ENCODE data around the gene AKAP9.
A peak's percentile ranks its signal among the peaks of the same experiment; 100 is the strongest.
"Not testable (repeated sequence)": the region's sequence is repeated elsewhere in the genome, so short reads cannot be mapped to it uniquely, and the experiment has no call there.

Gene AKAP9

DNA sequence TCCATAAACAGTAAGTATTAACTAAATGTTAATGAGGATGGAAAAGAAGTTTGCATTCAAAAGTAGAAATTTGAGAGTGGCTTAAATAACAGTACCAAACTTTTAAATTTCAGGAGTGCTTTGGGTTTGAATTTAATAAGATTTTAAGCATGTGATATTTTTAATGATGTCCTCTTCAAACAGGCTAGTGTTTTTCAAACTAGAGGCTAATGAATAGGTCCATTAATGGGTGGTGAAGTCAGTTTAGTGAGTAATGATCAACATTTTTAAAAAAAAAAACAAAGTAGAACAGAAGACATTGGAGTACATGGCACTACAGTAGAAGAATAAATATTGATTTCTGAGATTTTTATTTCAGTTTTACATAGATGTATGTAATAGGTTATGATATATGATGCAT is 72.9 kb downstream of the AKAP9 start:
- Mint-ChIP-seq H3K27me3 (no peaks in the 10 kb centered on the region), H3K9me3 (ENCODE audit: low read depth) (no peaks in the 10 kb centered on the region), H3K4me1 (ENCODE audit: low read depth) (no peaks in the 10 kb centered on the region), H3K36me3 (peaks cover 16% of the 10 kb centered on the region), H3K4me3 (no peak overlapping the region), H3K27ac (no peak overlapping the region)

DNA sequence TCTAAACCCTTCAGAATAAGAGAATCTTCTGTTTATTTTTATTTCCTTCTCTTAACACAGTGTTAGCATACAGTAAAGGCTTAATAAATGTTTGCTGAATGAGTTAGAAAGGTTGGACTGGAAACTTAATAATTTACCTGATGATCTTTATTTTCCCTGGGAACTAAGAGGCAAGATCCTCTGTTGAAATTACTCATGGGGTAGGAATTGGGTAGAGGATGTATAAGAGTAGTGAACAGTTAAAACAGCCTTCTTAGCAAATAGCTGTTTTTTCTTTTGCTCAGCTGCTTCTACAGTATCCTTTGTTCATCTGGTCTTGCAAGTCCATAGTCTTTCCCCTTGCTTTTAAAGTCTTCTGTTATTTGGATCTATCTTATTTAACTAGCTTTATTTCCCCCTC is 80.0 kb downstream of the AKAP9 start:
- no peaks in the 10 kb centered on the region for H3K4me1 Mint-ChIP-seq (ENCODE audit: low read depth)
- H3K27me3 Mint-ChIP-seq: no peaks in the 10 kb centered on the region
- peak overlapping the region; percentile 38 for H3K27ac Mint-ChIP-seq
- H3K9me3 Mint-ChIP-seq (ENCODE audit: low read depth): peaks cover 4% of the 10 kb centered on the region
- H3K4me3 Mint-ChIP-seq: no peak overlapping the region
- H3K36me3 Mint-ChIP-seq: peaks cover 17% of the 10 kb centered on the region

DNA sequence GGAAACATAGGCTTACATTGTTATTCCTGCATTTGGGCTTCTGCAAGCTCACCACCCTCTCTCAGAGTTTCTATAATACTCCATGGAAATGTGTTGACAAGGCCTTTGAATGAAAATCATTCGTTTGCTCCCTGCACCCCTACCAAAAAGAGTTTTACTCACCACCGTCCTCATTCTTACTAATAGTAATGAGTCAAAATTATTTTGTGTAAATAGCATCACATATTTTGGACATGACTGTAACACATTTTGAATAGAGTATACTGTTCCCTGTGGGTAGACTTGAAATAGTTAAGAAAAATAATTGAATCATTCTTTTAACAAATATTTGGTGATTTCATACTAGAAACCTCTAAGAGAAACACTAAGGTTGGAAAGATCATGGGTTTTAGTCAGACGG is 84.6 kb downstream of the AKAP9 start:
- no peaks in the 10 kb centered on the region for H3K4me1 Mint-ChIP-seq (ENCODE audit: low read depth)
- peaks cover 27% of the 10 kb centered on the region for H3K36me3 Mint-ChIP-seq
- no peaks in the 10 kb centered on the region for H3K27me3 Mint-ChIP-seq
- peaks cover 4% of the 10 kb centered on the region for H3K9me3 Mint-ChIP-seq (ENCODE audit: low read depth)
- no peak overlapping the region for H3K27ac Mint-ChIP-seq
- no peak overlapping the region for H3K4me3 Mint-ChIP-seq

DNA sequence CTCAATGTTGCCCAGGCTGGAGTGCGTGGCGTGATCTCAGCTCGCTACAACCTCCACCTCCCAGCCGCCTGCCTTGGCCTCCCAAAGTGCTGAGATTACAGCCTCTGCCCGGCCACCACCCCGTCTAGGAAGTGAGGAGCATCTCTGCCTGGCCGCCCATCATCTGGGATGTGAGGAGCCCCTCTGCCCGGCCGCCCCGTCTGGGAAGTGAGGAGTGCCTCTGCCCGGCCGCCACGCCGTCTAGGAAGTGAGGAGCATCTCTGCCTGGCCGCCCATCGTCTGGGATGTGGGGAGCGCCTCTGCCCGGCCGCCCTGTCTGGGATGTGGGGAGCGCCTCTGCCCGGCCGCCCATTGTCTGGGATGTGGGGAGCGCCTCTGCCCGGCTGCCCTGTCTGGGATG is 86.0 kb downstream of the AKAP9 start:
- peaks cover 30% of the 10 kb centered on the region for H3K36me3 Mint-ChIP-seq
- H3K4me3 Mint-ChIP-seq; H3K27me3 Mint-ChIP-seq; H3K9me3 Mint-ChIP-seq (ENCODE audit: low read depth); H3K4me1 Mint-ChIP-seq (ENCODE audit: low read depth); H3K27ac Mint-ChIP-seq: not testable (repeated sequence)

DNA sequence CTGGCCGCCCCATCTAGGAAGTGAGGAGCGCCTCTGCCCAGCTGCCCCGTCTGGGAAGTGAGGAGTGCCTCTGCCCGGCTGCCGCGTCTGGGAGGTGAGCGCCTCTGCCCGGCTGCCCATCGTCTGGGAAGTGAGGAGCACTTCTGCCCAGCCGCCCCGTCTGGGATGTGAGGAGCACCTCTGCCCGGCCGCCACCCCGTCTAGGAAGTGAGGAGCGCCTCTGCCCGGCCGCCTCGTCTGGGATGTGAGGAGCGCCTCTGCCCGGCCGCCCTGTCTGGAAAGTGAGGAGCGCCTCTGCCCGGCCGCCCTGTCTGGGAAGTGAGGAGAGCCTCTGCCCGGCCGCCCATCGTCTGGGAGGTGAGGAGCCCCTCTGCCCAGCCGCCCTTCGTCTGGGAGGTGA is 86.5 kb downstream of the AKAP9 start:
- not testable (repeated sequence) for H3K27ac Mint-ChIP-seq; H3K9me3 Mint-ChIP-seq (ENCODE audit: low read depth); H3K4me3 Mint-ChIP-seq; H3K27me3 Mint-ChIP-seq; H3K4me1 Mint-ChIP-seq (ENCODE audit: low read depth)
- peaks cover 28% of the 10 kb centered on the region for H3K36me3 Mint-ChIP-seq

DNA sequence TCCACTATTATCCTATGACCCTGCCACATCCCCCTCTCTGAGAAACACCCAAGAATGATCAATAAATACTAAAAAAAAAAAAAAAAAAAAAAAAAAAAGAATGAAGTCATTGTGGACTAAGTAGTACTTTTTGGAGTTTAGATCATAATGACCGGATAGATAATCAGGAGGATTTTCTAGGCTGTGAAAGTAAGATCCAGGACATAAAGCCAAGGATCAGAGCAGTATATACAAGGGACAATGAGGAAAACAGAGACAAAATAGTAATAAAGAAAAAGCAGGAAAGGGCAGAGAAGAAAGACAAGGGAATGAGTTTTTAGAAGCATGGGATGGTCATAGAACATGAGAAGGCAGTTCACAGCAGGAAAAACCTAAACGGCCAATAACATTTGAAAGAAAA is 87.6 kb downstream of the AKAP9 start:
- H3K4me3 Mint-ChIP-seq: no peak overlapping the region
- H3K4me1 Mint-ChIP-seq (ENCODE audit: low read depth): no peaks in the 10 kb centered on the region
- H3K9me3 Mint-ChIP-seq (ENCODE audit: low read depth): peaks cover 4% of the 10 kb centered on the region
- no peaks in the 10 kb centered on the region for H3K27me3 Mint-ChIP-seq
- H3K27ac Mint-ChIP-seq: no peak overlapping the region
- peaks cover 23% of the 10 kb centered on the region for H3K36me3 Mint-ChIP-seq

DNA sequence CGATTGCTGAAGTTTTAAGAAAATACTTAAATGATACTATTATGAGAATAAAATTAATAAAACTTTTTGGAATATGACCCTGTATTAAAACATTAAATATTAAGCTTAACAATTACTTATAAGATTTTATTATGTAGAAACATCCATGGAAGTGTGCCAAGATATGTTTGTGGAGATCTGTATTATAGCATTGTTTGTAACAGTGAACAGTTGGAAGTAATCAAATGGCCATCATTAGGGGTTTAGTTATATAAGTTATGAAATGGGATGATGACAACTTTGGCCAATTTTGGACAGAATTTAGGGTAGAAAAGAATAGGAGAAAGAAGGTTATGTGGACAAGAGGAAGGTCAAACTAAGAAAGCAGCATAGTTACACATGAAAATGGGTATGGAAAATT is 88.0 kb downstream of the AKAP9 start:
- H3K9me3 Mint-ChIP-seq (ENCODE audit: low read depth): peaks cover 4% of the 10 kb centered on the region
- H3K36me3 Mint-ChIP-seq: peaks cover 19% of the 10 kb centered on the region
- no peak overlapping the region for H3K4me3 Mint-ChIP-seq
- H3K27ac Mint-ChIP-seq: no peak overlapping the region
- no peaks in the 10 kb centered on the region for H3K4me1 Mint-ChIP-seq (ENCODE audit: low read depth)
- no peaks in the 10 kb centered on the region for H3K27me3 Mint-ChIP-seq

DNA sequence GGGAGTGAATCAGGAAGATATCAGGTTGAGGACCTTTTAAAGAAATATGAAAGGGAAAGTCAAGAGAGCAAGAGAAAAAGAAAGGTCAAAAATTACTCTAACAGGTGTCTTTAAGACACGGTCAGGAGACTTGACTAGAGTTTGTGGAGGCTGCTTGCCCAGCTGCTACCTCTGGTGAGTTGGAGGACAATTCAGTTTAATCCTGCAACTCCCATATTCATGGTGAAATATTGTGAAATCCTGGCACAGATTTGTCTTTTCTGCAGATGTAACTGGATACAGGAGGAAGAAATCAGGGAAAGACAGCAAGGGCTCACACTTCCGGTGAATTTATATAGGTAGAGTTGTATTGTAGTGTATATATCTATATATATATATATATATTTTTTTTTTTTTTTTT is 93.5 kb downstream of the AKAP9 start:
- no peaks in the 10 kb centered on the region for H3K27me3 Mint-ChIP-seq
- H3K4me1 Mint-ChIP-seq (ENCODE audit: low read depth): no peaks in the 10 kb centered on the region
- no peaks in the 10 kb centered on the region for H3K9me3 Mint-ChIP-seq (ENCODE audit: low read depth)

DNA sequence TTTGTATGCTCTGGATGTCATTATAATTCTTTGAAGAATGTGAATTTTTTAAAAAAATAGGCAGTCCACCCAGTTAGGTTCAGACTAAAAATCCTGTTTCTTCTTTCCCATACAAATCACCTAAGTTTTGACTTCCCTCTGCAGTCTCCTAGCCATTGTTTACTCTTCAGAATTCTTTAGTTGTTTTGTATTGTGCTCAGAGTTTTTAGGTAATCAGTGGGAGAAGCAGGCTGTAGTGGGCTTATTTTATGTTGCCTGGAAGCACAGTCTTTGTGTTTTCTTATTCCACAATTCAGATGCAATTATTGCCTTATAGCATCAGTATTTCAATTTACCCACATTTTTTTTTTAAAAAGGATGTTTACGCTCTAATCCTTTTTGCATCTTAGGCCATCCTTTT is 94.9 kb downstream of the AKAP9 start:
- no peaks in the 10 kb centered on the region for H3K27me3 Mint-ChIP-seq
- H3K4me3 Mint-ChIP-seq: no peak overlapping the region
- H3K36me3 Mint-ChIP-seq: peaks cover 5% of the 10 kb centered on the region
- no peaks in the 10 kb centered on the region for H3K9me3 Mint-ChIP-seq (ENCODE audit: low read depth)
- H3K4me1 Mint-ChIP-seq (ENCODE audit: low read depth): no peaks in the 10 kb centered on the region
- H3K27ac Mint-ChIP-seq: no peak overlapping the region

More for the DNA sequence above, 93.5 kb downstream of the AKAP9 start:
- no peak overlapping the region for H3K27ac Mint-ChIP-seq
- no peak overlapping the region for H3K4me3 Mint-ChIP-seq
- H3K36me3 Mint-ChIP-seq: peaks cover 6% of the 10 kb centered on the region

DNA sequence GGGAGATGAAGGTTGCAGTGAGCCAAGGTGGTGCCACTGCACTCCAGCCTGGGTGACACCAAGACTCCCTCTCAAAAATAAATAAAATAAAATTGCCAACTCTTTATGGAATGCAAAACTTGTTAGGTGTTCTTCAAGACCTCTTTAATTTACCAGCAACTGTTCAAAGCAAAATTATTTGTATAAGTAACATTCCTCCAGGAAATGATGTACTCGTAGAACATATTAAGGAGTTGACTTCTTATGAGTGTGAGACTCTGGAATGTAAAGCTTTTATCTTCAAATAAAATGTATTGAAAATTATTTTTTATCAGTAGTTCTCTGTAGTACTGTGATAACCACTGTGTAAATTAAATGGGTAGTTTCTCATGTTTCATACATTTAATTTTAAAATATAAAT is 99.2 kb downstream of the AKAP9 start:
- no peaks in the 10 kb centered on the region for H3K9me3 Mint-ChIP-seq (ENCODE audit: low read depth)

DNA sequence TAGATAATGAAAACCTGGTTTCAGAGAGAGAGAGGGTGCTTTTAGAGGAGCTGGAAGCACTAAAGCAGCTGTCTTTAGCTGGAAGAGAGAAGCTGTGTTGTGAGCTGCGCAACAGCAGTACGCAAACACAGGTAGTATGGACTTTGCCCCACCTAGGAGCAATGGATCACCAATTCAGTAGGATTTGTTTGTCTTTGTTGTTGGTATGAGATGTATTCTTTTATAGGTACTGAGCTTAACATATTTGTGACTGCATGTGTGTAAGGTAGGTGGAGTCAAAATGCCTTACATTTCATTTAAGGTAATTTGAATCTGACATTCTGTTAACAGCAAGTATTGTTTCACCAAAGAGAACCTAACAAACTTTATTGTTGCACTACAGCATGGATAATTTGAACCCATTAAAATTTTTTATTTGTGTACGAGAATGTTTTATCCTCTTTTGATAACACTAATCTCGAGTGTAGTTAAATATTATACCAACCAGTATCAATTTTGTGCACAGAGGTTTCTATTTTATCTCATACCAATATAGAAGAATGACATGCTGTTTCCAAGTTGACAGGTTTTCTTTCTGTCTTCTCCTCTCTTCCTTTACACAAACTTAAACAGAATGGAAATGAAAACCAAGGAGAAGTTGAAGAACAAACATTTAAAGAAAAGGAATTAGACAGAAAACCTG is 101.5 kb downstream of the AKAP9 start:
- Mint-ChIP-seq H3K27ac (no peak overlapping the region), H3K4me1 (ENCODE audit: low read depth) (no peaks in the 10 kb centered on the region), H3K4me3 (no peak overlapping the region), H3K9me3 (ENCODE audit: low read depth) (no peaks in the 10 kb centered on the region), H3K27me3 (no peaks in the 10 kb centered on the region), H3K36me3 (peaks cover 16% of the 10 kb centered on the region)

More for the DNA sequence above, 99.2 kb downstream of the AKAP9 start:
- Mint-ChIP-seq H3K27me3 (no peaks in the 10 kb centered on the region), H3K27ac (no peak overlapping the region), H3K4me1 (ENCODE audit: low read depth) (no peaks in the 10 kb centered on the region), H3K36me3 (peaks cover 7% of the 10 kb centered on the region), H3K4me3 (no peak overlapping the region)

DNA sequence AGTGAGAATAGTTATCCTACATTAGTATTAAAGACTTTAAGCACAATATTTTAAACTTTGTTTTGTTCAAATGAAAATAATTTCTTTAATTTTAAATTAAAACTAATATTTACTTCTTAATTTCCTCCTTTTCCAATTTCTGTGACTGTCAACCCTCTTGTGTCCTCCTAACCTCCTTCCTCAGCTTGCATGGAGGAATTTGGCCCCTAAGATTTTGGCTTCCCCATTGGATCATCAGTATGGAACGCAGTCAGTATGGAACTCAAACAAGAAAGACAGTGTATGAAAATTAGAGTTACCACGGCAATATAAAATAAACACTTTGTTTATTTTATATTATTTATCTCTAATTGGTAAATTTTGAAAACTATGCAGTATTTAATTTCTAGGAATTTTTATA is 102.4 kb downstream of the AKAP9 start:
- Mint-ChIP-seq H3K36me3 (peaks cover 16% of the 10 kb centered on the region), H3K9me3 (ENCODE audit: low read depth) (no peaks in the 10 kb centered on the region), H3K27ac (no peak overlapping the region), H3K4me3 (no peak overlapping the region), H3K4me1 (ENCODE audit: low read depth) (no peaks in the 10 kb centered on the region), H3K27me3 (no peaks in the 10 kb centered on the region)

DNA sequence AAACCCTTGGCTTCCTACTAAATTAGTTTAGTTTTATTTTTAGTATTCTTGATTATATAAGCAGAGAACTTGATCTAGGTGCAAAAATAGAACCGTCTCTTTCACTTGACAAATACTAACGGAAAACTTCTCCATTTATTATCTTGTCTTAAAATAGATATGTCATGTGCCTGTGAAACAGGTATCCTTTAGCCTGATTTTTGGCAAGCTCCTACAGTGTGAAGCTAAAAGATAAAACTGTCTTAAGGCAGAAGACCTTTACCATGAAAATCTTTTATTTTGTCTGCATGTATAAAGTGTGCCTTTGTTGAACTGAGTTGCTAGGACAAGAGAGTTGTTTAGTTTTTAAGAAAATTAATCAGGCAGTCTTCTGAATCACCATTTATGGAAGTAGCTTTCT is 103.0 kb downstream of the AKAP9 start:
- Mint-ChIP-seq H3K4me1 (ENCODE audit: low read depth) (no peaks in the 10 kb centered on the region), H3K9me3 (ENCODE audit: low read depth) (no peaks in the 10 kb centered on the region), H3K27me3 (no peaks in the 10 kb centered on the region), H3K36me3 (peaks cover 16% of the 10 kb centered on the region), H3K4me3 (no peak overlapping the region), H3K27ac (no peak overlapping the region)

DNA sequence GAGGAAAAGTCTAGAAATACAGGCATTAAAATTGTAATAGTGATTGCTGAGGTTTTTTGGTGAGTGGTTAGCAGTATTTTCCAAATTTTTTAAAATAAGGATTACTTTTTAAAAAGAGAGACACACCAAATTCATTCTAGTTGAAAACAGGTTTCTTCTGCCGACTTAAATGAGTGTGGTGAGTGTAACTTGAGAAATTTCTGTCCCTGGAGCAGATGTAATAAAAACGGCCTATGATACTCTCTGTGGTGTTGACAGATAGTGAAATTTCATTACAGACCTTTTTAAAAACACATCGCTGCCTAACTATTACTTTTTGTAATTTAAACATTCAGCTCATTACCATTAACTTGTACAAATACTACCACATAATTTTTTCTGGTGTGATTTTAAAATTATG is 103.5 kb downstream of the AKAP9 start:
- H3K27me3 Mint-ChIP-seq: no peaks in the 10 kb centered on the region

DNA sequence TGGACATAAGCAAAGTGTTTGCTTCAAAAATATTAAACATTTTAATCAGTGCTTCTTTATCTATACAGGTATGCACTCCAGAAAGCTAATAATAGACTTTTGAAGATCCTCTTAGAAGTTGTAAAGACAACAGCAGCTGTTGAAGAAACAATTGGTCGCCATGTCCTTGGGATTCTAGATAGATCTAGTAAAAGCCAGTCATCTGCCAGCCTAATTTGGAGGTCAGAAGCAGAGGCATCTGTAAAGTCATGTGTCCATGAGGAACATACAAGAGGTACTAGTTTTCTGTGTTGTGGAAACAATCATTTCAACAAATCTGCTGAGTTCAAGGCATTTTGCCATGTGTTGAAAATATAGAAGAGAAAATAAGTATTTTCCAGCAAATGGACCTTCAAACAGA is 104.3 kb downstream of the AKAP9 start:
- H3K27me3 Mint-ChIP-seq: no peaks in the 10 kb centered on the region
- no peaks in the 10 kb centered on the region for H3K4me1 Mint-ChIP-seq (ENCODE audit: low read depth)
- H3K4me3 Mint-ChIP-seq: no peak overlapping the region
- no peak overlapping the region for H3K27ac Mint-ChIP-seq
- no peaks in the 10 kb centered on the region for H3K9me3 Mint-ChIP-seq (ENCODE audit: low read depth)
- peaks cover 18% of the 10 kb centered on the region for H3K36me3 Mint-ChIP-seq

More for the DNA sequence above, 103.5 kb downstream of the AKAP9 start:
- H3K36me3 Mint-ChIP-seq: peaks cover 16% of the 10 kb centered on the region
- no peak overlapping the region for H3K4me3 Mint-ChIP-seq
- no peaks in the 10 kb centered on the region for H3K9me3 Mint-ChIP-seq (ENCODE audit: low read depth)
- H3K4me1 Mint-ChIP-seq (ENCODE audit: low read depth): no peaks in the 10 kb centered on the region
- no peak overlapping the region for H3K27ac Mint-ChIP-seq

DNA sequence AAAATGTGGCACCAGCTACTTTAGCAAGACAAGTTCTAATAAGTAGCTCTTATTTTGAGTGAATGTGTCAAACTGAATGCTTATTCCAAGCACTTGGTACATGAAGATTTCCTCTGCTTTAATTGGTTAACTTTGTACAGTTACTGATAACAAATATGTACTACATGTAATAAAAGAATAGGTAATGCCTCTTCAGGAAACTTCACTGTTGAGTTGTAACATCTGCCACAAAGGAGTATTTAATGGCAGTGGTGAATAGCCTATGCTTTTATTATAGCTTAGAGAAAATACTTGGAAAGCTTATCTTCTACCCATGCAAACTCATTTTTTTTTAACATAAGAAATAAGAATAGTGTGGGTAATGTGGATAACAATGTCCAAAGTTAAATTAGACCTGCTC is 111.0 kb downstream of the AKAP9 start:
- Mint-ChIP-seq H3K4me3 (no peak overlapping the region), H3K36me3 (peaks cover 20% of the 10 kb centered on the region), H3K27ac (no peak overlapping the region), H3K4me1 (ENCODE audit: low read depth) (peaks cover 6% of the 10 kb centered on the region), H3K9me3 (ENCODE audit: low read depth) (no peaks in the 10 kb centered on the region), H3K27me3 (no peaks in the 10 kb centered on the region)

All from activated naive CD8-positive, alpha-beta T cell (primary cell).